Measurements from ENCODE around the gene CES3. TPM values are rescaled to one million over a fixed set of nuclear protein-coding genes. Genes with fewer than 3 reads are reported as not detected.
A peak's percentile ranks its signal among the peaks of the same experiment; 100 is the strongest.

Gene CES3
- polyA plus RNA-seq, 2 of the 4 experiments (the other 2 are of a cell fraction): 2.1 to 3.8 TPM

DNA sequence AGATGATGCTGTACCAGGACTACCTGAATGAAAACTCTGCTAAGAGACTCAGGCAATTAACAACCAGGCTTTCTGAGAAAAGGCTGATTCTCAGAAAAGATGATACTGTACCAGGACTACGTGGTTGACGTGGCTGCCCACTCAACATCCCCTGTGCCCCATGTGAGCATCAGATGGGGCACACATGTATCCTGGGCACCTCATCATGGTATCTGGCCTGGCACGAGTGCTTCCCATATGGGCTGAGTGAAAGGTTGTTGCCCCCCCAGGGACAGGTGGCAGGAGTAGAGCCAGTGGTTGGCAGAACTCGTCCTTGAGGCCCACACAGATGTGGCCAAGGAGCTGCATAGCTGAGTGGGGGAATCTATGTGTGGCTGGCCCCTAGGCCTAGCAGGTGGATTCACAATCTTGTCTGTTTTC is 23.8 kb downstream of the CES3 start (continued):
- TF ChIP-seq, protein P1, sequence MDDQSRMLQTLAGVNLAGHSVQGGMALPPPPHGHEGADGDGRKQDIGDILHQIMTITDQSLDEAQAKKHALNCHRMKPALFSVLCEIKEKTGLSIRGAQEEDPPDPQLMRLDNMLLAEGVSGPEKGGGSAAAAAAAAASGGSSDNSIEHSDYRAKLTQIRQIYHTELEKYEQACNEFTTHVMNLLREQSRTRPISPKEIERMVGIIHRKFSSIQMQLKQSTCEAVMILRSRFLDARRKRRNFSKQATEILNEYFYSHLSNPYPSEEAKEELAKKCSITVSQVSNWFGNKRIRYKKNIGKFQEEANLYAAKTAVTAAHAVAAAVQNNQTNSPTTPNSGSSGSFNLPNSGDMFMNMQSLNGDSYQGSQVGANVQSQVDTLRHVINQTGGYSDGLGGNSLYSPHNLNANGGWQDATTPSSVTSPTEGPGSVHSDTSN (IDR thresholded peaks at IDR 0.05): no peak
- no peak for TF ChIP-seq FOSL2 (IDR thresholded peaks at IDR 0.05)
- no peak for TF ChIP-seq FOSL2 (CRISPR knock-in tag; IDR thresholded peaks at IDR 0.05)
- TF ChIP-seq NR3C1 (IDR thresholded peaks at IDR 0.05): no peak
- TF ChIP-seq KDM1A (IDR thresholded peaks at IDR 0.05; ENCODE audit: low read depth): no peak

- H3K27ac ChIP-seq: no peak overlapping the region; a peak in 1 of 6 replicates
- WGBS (ENCODE audit: missing lambda C conversion rate): 93% methylated on average over 6 of the region's 6 CpGs
- H3K9me3 ChIP-seq: no peaks in the 10 kb centered on the region
- TF ChIP-seq EHMT2 (IDR thresholded peaks at IDR 0.05; ENCODE audit: low read depth) (no peak), HOXB5 (CRISPR knock-in tag; IDR thresholded peaks at IDR 0.05) (no peak), HOXB13 (CRISPR knock-in tag; IDR thresholded peaks at IDR 0.05; ENCODE audit: low read depth) (no peak), MAFK (IDR thresholded peaks at IDR 0.05; ENCODE audit: partially characterized antibody) (no peak), GATA3 (IDR thresholded peaks at IDR 0.05; ENCODE audit: borderline replicate concordance) (no peak), POLR2A (IDR thresholded peaks at IDR 0.05; ENCODE audit: low read length) (no peak)
- H3K4me3 ChIP-seq: no peak overlapping the region
- ATAC-seq: no peak
- FAIRE-seq: no peak
- DNase-seq (ENCODE audit: low read depth in 1 of 2, low spot score in 1 of 2): no peak
- ChIA-PET CTCF (interaction anchor here (1.1 to 9.5 kb wide), 6 partner anchors 7 to 198 kb away, joined by 3 to 68 read pairs (median 6); no protein-coding TSS in a partner anchor), POLR2A (no interaction called here)
- peaks cover 4% of the 10 kb centered on the region; the same call in 1 of the 3 replicates for H3K4me1 ChIP-seq
- no peak overlapping the region for H3K4me2 ChIP-seq
These were observed 25.5 kb downstream of the CES3 start for GRCh38 chr16:66986559-66986958.

- peak within 1 kb of the TSS; percentile 38 to 44; a peak in 2 of 6 replicates for H3K27ac ChIP-seq
- H3K9me3 ChIP-seq: no peaks in the 10 kb centered on the region
- no peak within 1 kb of the TSS for H3K4me2 ChIP-seq
- H3K4me1 ChIP-seq: peaks cover 4% of the 10 kb centered on the region; the same call in 1 of the 3 replicates
- POLR2A ChIA-PET: no interaction called here
- WGBS (ENCODE audit: missing lambda C conversion rate): 69% methylated on average over 11 of the region's 11 CpGs
- TF ChIP-seq RFX5 (IDR thresholded peaks at IDR 0.05) (no peak), REST (IDR thresholded peaks at IDR 0.05) (no peak), NPAS2 (CRISPR knock-in tag; IDR thresholded peaks at IDR 0.05; ENCODE audit: borderline replicate concordance) (no peak), MYC (IDR thresholded peaks at IDR 0.05; ENCODE audit: borderline replicate concordance, low read length) (no peak), KDM1A (IDR thresholded peaks at IDR 0.05; ENCODE audit: low read depth) (no peak), KDM5A (IDR thresholded peaks at IDR 0.05) (no peak), HEYL (CRISPR knock-in tag; IDR thresholded peaks at IDR 0.05) (no peak), RARB (CRISPR knock-in tag; IDR thresholded peaks at IDR 0.05) (no peak)
- TF ChIP-seq, protein P2, sequence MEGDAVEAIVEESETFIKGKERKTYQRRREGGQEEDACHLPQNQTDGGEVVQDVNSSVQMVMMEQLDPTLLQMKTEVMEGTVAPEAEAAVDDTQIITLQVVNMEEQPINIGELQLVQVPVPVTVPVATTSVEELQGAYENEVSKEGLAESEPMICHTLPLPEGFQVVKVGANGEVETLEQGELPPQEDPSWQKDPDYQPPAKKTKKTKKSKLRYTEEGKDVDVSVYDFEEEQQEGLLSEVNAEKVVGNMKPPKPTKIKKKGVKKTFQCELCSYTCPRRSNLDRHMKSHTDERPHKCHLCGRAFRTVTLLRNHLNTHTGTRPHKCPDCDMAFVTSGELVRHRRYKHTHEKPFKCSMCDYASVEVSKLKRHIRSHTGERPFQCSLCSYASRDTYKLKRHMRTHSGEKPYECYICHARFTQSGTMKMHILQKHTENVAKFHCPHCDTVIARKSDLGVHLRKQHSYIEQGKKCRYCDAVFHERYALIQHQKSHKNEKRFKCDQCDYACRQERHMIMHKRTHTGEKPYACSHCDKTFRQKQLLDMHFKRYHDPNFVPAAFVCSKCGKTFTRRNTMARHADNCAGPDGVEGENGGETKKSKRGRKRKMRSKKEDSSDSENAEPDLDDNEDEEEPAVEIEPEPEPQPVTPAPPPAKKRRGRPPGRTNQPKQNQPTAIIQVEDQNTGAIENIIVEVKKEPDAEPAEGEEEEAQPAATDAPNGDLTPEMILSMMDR (IDR thresholded peaks at IDR 0.05): no peak
- TF ChIP-seq, protein P3, sequence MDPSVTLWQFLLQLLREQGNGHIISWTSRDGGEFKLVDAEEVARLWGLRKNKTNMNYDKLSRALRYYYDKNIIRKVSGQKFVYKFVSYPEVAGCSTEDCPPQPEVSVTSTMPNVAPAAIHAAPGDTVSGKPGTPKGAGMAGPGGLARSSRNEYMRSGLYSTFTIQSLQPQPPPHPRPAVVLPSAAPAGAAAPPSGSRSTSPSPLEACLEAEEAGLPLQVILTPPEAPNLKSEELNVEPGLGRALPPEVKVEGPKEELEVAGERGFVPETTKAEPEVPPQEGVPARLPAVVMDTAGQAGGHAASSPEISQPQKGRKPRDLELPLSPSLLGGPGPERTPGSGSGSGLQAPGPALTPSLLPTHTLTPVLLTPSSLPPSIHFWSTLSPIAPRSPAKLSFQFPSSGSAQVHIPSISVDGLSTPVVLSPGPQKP (IDR thresholded peaks at IDR 0.05; ENCODE audit: low read depth, low read length): no peak
- TF ChIP-seq, protein P4, sequence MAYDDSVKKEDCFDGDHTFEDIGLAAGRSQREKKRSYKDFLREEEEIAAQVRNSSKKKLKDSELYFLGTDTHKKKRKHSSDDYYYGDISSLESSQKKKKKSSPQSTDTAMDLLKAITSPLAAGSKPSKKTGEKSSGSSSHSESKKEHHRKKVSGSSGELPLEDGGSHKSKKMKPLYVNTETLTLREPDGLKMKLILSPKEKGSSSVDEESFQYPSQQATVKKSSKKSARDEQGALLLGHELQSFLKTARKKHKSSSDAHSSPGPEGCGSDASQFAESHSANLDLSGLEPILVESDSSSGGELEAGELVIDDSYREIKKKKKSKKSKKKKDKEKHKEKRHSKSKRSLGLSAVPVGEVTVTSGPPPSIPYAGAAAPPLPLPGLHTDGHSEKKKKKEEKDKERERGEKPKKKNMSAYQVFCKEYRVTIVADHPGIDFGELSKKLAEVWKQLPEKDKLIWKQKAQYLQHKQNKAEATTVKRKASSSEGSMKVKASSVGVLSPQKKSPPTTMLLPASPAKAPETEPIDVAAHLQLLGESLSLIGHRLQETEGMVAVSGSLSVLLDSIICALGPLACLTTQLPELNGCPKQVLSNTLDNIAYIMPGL (CRISPR knock-in tag; IDR thresholded peaks at IDR 0.05; ENCODE audit: borderline replicate concordance): no peak
- no peak for FAIRE-seq
- no peak within 1 kb of the TSS for H3K4me3 ChIP-seq
- DNase-seq (ENCODE audit: low read depth in 1 of 2, low spot score in 1 of 2): no peak
- peak; percentile 57 to 60; a peak in 5 of 6 replicates for ATAC-seq
- CTCF ChIA-PET: interaction anchor here (0.7 to 9.5 kb wide), 6 partner anchors 11 to 182 kb away, joined by 3 to 68 read pairs (median 4); partner anchors contain the start of genes B3GNT9, CES3 and NOL3
These were observed 27.2 kb downstream of the CES3 start, which contains the start of gene CES4A for GRCh38 chr16:66988197-66988788. Gene CES4A (plus strand): TSS chr16:66988589. CDS start chr16:66988773, 184 bp downstream.
